Natural killer cell (primary cell): ENCODE measurements around the gene PTPRB. TPM values are rescaled to one million over a fixed set of nuclear protein-coding genes. Genes with fewer than 3 reads are reported as not detected.

ENCODE experiments used
- ATAC-seq, 3 donors: fragments of 150-1000 bp in 2 of 3; fragments of 200-7000 bp in 1 of 3; cut with Tn5 transposase; 1 replicate in 1 of 3; 2 replicates in 2 of 3; pipeline ENCODE4 v1.10.0; 2021; ENCODE audit warnings: mild to moderate bottlenecking in 2 of 3, moderate library complexity in 2 of 3
- DNase-seq, 2 donors: peaks; one replicate each; pipeline versions ENCODE4 v3.0.0 to v3.0.0-alpha.2; 2013 to 2021; ENCODE audit warnings: mixed read lengths in 1 of 2
- H3K27ac ChIP-seq: one replicate; pipeline ENCODE4 v1.5.1; 2013; ENCODE audit warnings: mild to moderate bottlenecking, low read length
- H3K27me3 ChIP-seq: one replicate; pipeline ENCODE4 v1.6.1; 2013; ENCODE audit warnings: low read length; ENCODE audit not compliant: control insufficient read depth, insufficient read depth
- H3K36me3 ChIP-seq: one replicate; pipeline ENCODE4 v1.6.1; 2013; ENCODE audit warnings: low read length; ENCODE audit not compliant: control insufficient read depth, insufficient read depth
- H3K4me1 ChIP-seq: one replicate; pipeline ENCODE4 v1.6.1; 2013; ENCODE audit warnings: low read length; ENCODE audit not compliant: control insufficient read depth, insufficient read depth
- H3K4me3 ChIP-seq: one replicate; pipeline ENCODE4 v1.5.1; 2013; ENCODE audit warnings: low read length
- H3K9me3 ChIP-seq: one replicate; pipeline ENCODE4 v1.6.1; 2013; ENCODE audit warnings: low read length; ENCODE audit not compliant: control insufficient read depth, insufficient read depth
- H3K27ac Mint-ChIP-seq, 2 donors: one replicate each; pipeline ENCODE4 v1.8.0; 2022; ENCODE audit warnings: mild to moderate bottlenecking in 2 of 2, mixed read lengths in 2 of 2, moderate library complexity in 1 of 2
- H3K27me3 Mint-ChIP-seq, 2 donors: one replicate each; pipeline ENCODE4 v1.8.0; 2022; ENCODE audit warnings: low read depth in 2 of 2, mixed read lengths in 2 of 2
- H3K36me3 Mint-ChIP-seq: one replicate; pipeline ENCODE4 v1.8.0; 2022; ENCODE audit warnings: mixed read lengths
- H3K4me1 Mint-ChIP-seq, 2 donors: one replicate each; pipeline ENCODE4 v1.8.0; 2022; ENCODE audit warnings: mixed read lengths in 2 of 2
- H3K4me3 Mint-ChIP-seq: one replicate; pipeline ENCODE4 v1.8.0; 2022; ENCODE audit warnings: mild to moderate bottlenecking, moderate library complexity, mixed read lengths
- H3K9me3 Mint-ChIP-seq, 2 donors: one replicate each; pipeline ENCODE4 v1.8.0; 2022; ENCODE audit warnings: mixed read lengths in 2 of 2
- CTCF ChIP-seq: fragments of 200-600 bp; IDR thresholded peaks from one replicate; pipeline ENCODE4 v1.8.0; 2022; ENCODE audit warnings: antibody characterized with exemption
- WGBS: methylation state at CpG from one replicate; pipeline ENCODE4 v1.1.7; 2013; ENCODE audit warnings: missing lambda C conversion rate; ENCODE audit not compliant: insufficient coverage; 5-methylcytosine and 5-hydroxymethylcytosine counted together
- intact Hi-C: fragments of 100-400 bp; cut with micrococcal nuclease; formaldehyde crosslinking; loops from one replicate; pipeline ENCODE4 v1.14.2; 2022
- total RNA-seq, 4 donors: library from RNA; stranded (reverse); fragments of 120-200 nt in 1 of 4; gene quantifications; one replicate each; pipeline versions ENCODE4 v1.2.3 to v1.2.4, GENCODE V29; 2013 to 2022

PTPRB gene
- total RNA-seq, 3 donors from 2014 or later (not counting 1 experiment from before 2014, with no cell fraction given) = 2.3 to 7.8 (median 5.5) TPM

- ATAC-seq = no peak
- DNase-seq = no peak
- intact Hi-C loops = loop anchor here (1.0 to 10.0 kb wide), 4 partner anchors 54 to 140 kb away; no protein-coding TSS in a partner anchor
- Histone ChIP-seq H3K4me1 (no peaks in the 10 kb centered on the region), H3K27ac (no peak overlapping the region), H3K4me3 (no peak overlapping the region), H3K9me3 (no peaks in the 10 kb centered on the region), H3K27me3 (no peaks in the 10 kb centered on the region), H3K36me3 (no peaks in the 10 kb centered on the region)
- H3K4me1 Mint-ChIP-seq = peaks cover 0 to 6% of the 10 kb centered on the region in 2 donors
- H3K27me3 Mint-ChIP-seq = peaks cover 0 to 3% of the 10 kb centered on the region in 2 donors
- no peaks in the 10 kb centered on the region for H3K36me3 Mint-ChIP-seq
- no peak overlapping the region for H3K4me3 Mint-ChIP-seq
- TF ChIP-seq CTCF = no peak
- no peaks in the 10 kb centered on the region for H3K9me3 Mint-ChIP-seq
- H3K27ac Mint-ChIP-seq = no peak overlapping the region
- WGBS = 87% methylated on average over 4 of the region's 4 CpGs
Observed at GRCh38 chr12:70590549-70591226, 46.5 kb downstream of the PTPRB start.

- Histone ChIP-seq H3K27me3 (no peaks in the 10 kb centered on the region), H3K4me3 (no peak overlapping the region), H3K36me3 (no peaks in the 10 kb centered on the region), H3K27ac (no peak overlapping the region), H3K4me1 (no peaks in the 10 kb centered on the region), H3K9me3 (no peaks in the 10 kb centered on the region)
- ATAC-seq (peak; percentile 84 to 99 (median 93)), DNase-seq (peak; percentile 62 to 63)
- TF ChIP-seq CTCF = peak; percentile 83
- intact Hi-C loops = loop anchor here (1.0 to 10.0 kb wide), 4 partner anchors 55 to 140 kb away; no protein-coding TSS in a partner anchor
- Mint-ChIP-seq H3K36me3 (no peaks in the 10 kb centered on the region), H3K4me1 (peaks cover 0 to 6% of the 10 kb centered on the region in 2 donors), H3K27me3 (peaks cover 0 to 3% of the 10 kb centered on the region in 2 donors), H3K27ac (peak overlapping the region in 1 of 2 donors; percentile 3), H3K4me3 (no peak overlapping the region), H3K9me3 (no peaks in the 10 kb centered on the region)
- 41% methylated on average over 5 of the region's 6 CpGs for WGBS
Observed at GRCh38 chr12:70590051-70590450, 47.2 kb downstream of the PTPRB start.

GRCh38 chr12:70584332-70584731, 52.9 kb downstream of the PTPRB start:
- H3K27me3 ChIP-seq = no peaks in the 10 kb centered on the region
- no peaks in the 10 kb centered on the region for H3K36me3 ChIP-seq
- H3K4me3 ChIP-seq = no peak overlapping the region
- intact Hi-C loops = no loop called here
- Mint-ChIP-seq H3K4me1 (no peaks in the 10 kb centered on the region), H3K27me3 (no peaks in the 10 kb centered on the region), H3K36me3 (peaks cover 12% of the 10 kb centered on the region), H3K9me3 (no peaks in the 10 kb centered on the region), H3K4me3 (no peak overlapping the region), H3K27ac (no peak overlapping the region)
- no peaks in the 10 kb centered on the region for H3K9me3 ChIP-seq
- H3K4me1 ChIP-seq = no peaks in the 10 kb centered on the region
- ATAC-seq = no peak
- H3K27ac ChIP-seq = no peak overlapping the region
- no CpG with 5 or more reads among the region's 2 CpGs for WGBS
- no peak for DNase-seq
- no peak for TF ChIP-seq CTCF

- Mint-ChIP-seq H3K4me1 (no peaks in the 10 kb centered on the region), H3K9me3 (no peaks in the 10 kb centered on the region), H3K4me3 (no peak overlapping the region), H3K27ac (no peak overlapping the region), H3K36me3 (peaks cover 12% of the 10 kb centered on the region), H3K27me3 (no peaks in the 10 kb centered on the region)
- no peak overlapping the region for H3K4me3 ChIP-seq
- no peaks in the 10 kb centered on the region for H3K9me3 ChIP-seq
- ATAC-seq = no peak
- intact Hi-C loops = no loop called here
- WGBS = 85% methylated on average over 1 of the region's 2 CpGs
- no peaks in the 10 kb centered on the region for H3K36me3 ChIP-seq
- no peak for TF ChIP-seq CTCF
- no peak overlapping the region for H3K27ac ChIP-seq
- H3K4me1 ChIP-seq = no peaks in the 10 kb centered on the region
- DNase-seq = no peak
- H3K27me3 ChIP-seq = no peaks in the 10 kb centered on the region
Observed at GRCh38 chr12:70583251-70583650, 54.0 kb downstream of the PTPRB start.
